ENCODE measurements around the gene CAVIN3. TPM values are rescaled to one million over a fixed set of nuclear protein-coding genes. Genes with fewer than 3 reads are reported as not detected.
A peak's percentile ranks its signal among the peaks of the same experiment; 100 is the strongest.

CAVIN3 gene
- total RNA-seq, 1 experiment from 2014 or later: 41.5 TPM

GRCh38 chr11:6321961-6322362, 1.7 kb upstream of the CAVIN3 start:
- Mint-ChIP-seq H3K4me3 (peak overlapping the region; percentile 41), H3K4me1 (peaks cover 71% of the 10 kb centered on the region), H3K36me3 (no peaks in the 10 kb centered on the region), H3K9me3 (no peaks in the 10 kb centered on the region), H3K27ac (peak overlapping the region; percentile 96), H3K27me3 (ENCODE audit: low read depth) (peaks cover 16% of the 10 kb centered on the region)
- no peak for TF ChIP-seq TCF7 (CRISPR knock-in tag; IDR thresholded peaks at IDR 0.05; ENCODE audit: low read depth)
- no peak for TF ChIP-seq OVOL2 (CRISPR knock-in tag; IDR thresholded peaks at IDR 0.05; ENCODE audit: borderline replicate concordance)
- no peak for TF ChIP-seq ZBTB43 (CRISPR knock-in tag; IDR thresholded peaks at IDR 0.05)
- no peak for TF ChIP-seq TEAD1 (CRISPR knock-in tag; IDR thresholded peaks at IDR 0.05)
- no peak for TF ChIP-seq ZNF671 (CRISPR knock-in tag; IDR thresholded peaks at IDR 0.05)
- TF ChIP-seq ZNF219 (CRISPR knock-in tag; IDR thresholded peaks at IDR 0.05; ENCODE audit: borderline replicate concordance): no peak
- no peak for TF ChIP-seq AFF4 (CRISPR knock-in tag; IDR thresholded peaks at IDR 0.05; ENCODE audit: borderline replicate concordance)
- TF ChIP-seq NFATC4 (CRISPR knock-in tag; IDR thresholded peaks at IDR 0.05): no peak
- no peak for TF ChIP-seq IRF1 (CRISPR knock-in tag; IDR thresholded peaks at IDR 0.05)
- no peak for TF ChIP-seq FOXP4 (CRISPR knock-in tag; IDR thresholded peaks at IDR 0.05)
- no peak for TF ChIP-seq FOXP1 (CRISPR knock-in tag; IDR thresholded peaks at IDR 0.05; ENCODE audit: borderline replicate concordance)
- no peak for TF ChIP-seq ZNF416 (CRISPR knock-in tag; IDR thresholded peaks at IDR 0.05)
- no peak for TF ChIP-seq CDX4 (CRISPR knock-in tag; IDR thresholded peaks at IDR 0.05; ENCODE audit: borderline replicate concordance)
- no peak for TF ChIP-seq ZNF512 (CRISPR knock-in tag; IDR thresholded peaks at IDR 0.05; ENCODE audit: borderline replicate concordance)
- ChIA-PET POLR2A (interaction anchor here (1.2 kb wide), 1 partner anchor 12 kb away, joined by 3 read pairs; no protein-coding TSS in a partner anchor), CTCF (interaction anchor here (0.7 to 6.5 kb wide), 9 partner anchors 23 to 92 kb away, joined by 3 to 75 read pairs (median 10); no protein-coding TSS in a partner anchor)
- ATAC-seq: no peak
- no peak for DNase-seq (ENCODE audit: low spot score)

- Mint-ChIP-seq H3K36me3 (no peaks in the 10 kb centered on the region), H3K4me3 (peak overlapping the region; percentile 77), H3K27me3 (ENCODE audit: low read depth) (peaks cover 16% of the 10 kb centered on the region), H3K27ac (peak overlapping the region; percentile 75), H3K9me3 (no peaks in the 10 kb centered on the region), H3K4me1 (peaks cover 65% of the 10 kb centered on the region)
- CTCF ChIA-PET: interaction anchor here (0.7 to 6.5 kb wide), 6 partner anchors 23 to 329 kb away, joined by 3 to 75 read pairs (median 8); no protein-coding TSS in a partner anchor
- ATAC-seq (no peak), DNase-seq (ENCODE audit: low spot score) (no peak)
- TF ChIP-seq ZNF512 (CRISPR knock-in tag; IDR thresholded peaks at IDR 0.05; ENCODE audit: borderline replicate concordance): no peak
- TF ChIP-seq EMX1 (CRISPR knock-in tag; IDR thresholded peaks at IDR 0.05): no peak
- TF ChIP-seq ZNF425 (CRISPR knock-in tag; conservative IDR thresholded peaks at IDR 0.05): no peak
- no peak for TF ChIP-seq USF2 (CRISPR knock-in tag; IDR thresholded peaks at IDR 0.05)
- POLR2A ChIA-PET: no interaction called here
Measured at GRCh38 chr11:6321356-6321755, 1.1 kb upstream of the CAVIN3 start.

All from WTC11 (cell line).